Measurements from ENCODE around the gene SHC3.

The SHC3 gene

GRCh38 chr9:89052470-89053097 is 126.0 kb downstream of the SHC3 start:
- no peak for TF ChIP-seq TAF1 (IDR thresholded peaks at IDR 0.05; ENCODE audit: borderline replicate concordance, insufficient read depth, low read length)

- TF ChIP-seq POLR2AphosphoS5 (IDR thresholded peaks at IDR 0.05; ENCODE audit: low read depth, low read length) (no peak; the same call in 1 of the 2 replicates), SIN3A (IDR thresholded peaks at IDR 0.05; ENCODE audit: borderline replicate concordance, insufficient read depth, low read length) (no peak), REST (IDR thresholded peaks at IDR 0.05; ENCODE audit: insufficient read depth in 1 of 2, low read depth in 2 of 2, low read length in 2 of 2) (no peak), FOXP2 (optimal IDR thresholded peaks at IDR 0.05; ENCODE audit: borderline replicate concordance, extremely low read depth, extremely low read length, insufficient read depth) (no peak), TAF1 (IDR thresholded peaks at IDR 0.05; ENCODE audit: borderline replicate concordance, insufficient read depth, low read length) (no peak)
Observed at GRCh38 chr9:89051421-89052025, 127.1 kb downstream of the SHC3 start.

GRCh38 chr9:89049646-89050045 is 129.0 kb downstream of the SHC3 start:
- TF ChIP-seq TAF1 (IDR thresholded peaks at IDR 0.05; ENCODE audit: borderline replicate concordance, insufficient read depth, low read length) (no peak), REST (IDR thresholded peaks at IDR 0.05; ENCODE audit: insufficient read depth in 1 of 2, low read depth in 2 of 2, low read length in 2 of 2) (no peak), FOXP2 (optimal IDR thresholded peaks at IDR 0.05; ENCODE audit: borderline replicate concordance, extremely low read depth, extremely low read length, insufficient read depth) (no peak), SIN3A (IDR thresholded peaks at IDR 0.05; ENCODE audit: borderline replicate concordance, insufficient read depth, low read length) (no peak), POLR2AphosphoS5 (IDR thresholded peaks at IDR 0.05; ENCODE audit: low read depth, low read length) (no peak)

- no peak for TF ChIP-seq TAF1 (IDR thresholded peaks at IDR 0.05; ENCODE audit: borderline replicate concordance, insufficient read depth, low read length)
- TF ChIP-seq REST (IDR thresholded peaks at IDR 0.05; ENCODE audit: insufficient read depth in 1 of 2, low read depth in 2 of 2, low read length in 2 of 2) = no peak
- no peak for TF ChIP-seq FOXP2 (optimal IDR thresholded peaks at IDR 0.05; ENCODE audit: borderline replicate concordance, extremely low read depth, extremely low read length, insufficient read depth)
- TF ChIP-seq SIN3A (IDR thresholded peaks at IDR 0.05; ENCODE audit: borderline replicate concordance, insufficient read depth, low read length) = no peak
- no peak for TF ChIP-seq POLR2AphosphoS5 (IDR thresholded peaks at IDR 0.05; ENCODE audit: low read depth, low read length)
Observed at GRCh38 chr9:89048616-89049015, 130.0 kb downstream of the SHC3 start.

- TF ChIP-seq POLR2AphosphoS5 (IDR thresholded peaks at IDR 0.05; ENCODE audit: low read depth, low read length) (no peak; the same call in 1 of the 2 replicates), REST (IDR thresholded peaks at IDR 0.05; ENCODE audit: insufficient read depth in 1 of 2, low read depth in 2 of 2, low read length in 2 of 2) (no peak), SIN3A (IDR thresholded peaks at IDR 0.05; ENCODE audit: borderline replicate concordance, insufficient read depth, low read length) (no peak), TAF1 (IDR thresholded peaks at IDR 0.05; ENCODE audit: borderline replicate concordance, insufficient read depth, low read length) (no peak), FOXP2 (optimal IDR thresholded peaks at IDR 0.05; ENCODE audit: borderline replicate concordance, extremely low read depth, extremely low read length, insufficient read depth) (no peak)
Observed at GRCh38 chr9:89047667-89048066, 131.0 kb downstream of the SHC3 start.
